Ectodermal cell (in vitro differentiated cells): ENCODE data around the gene TMTC2.

ENCODE experiments used
- H3K27ac ChIP-seq: 2 replicates; pipeline ENCODE4 v1.7.0; 2013; ENCODE audit warnings: mild to moderate bottlenecking, low read depth, low read length; ENCODE audit not compliant: insufficient read depth, poor library complexity, severe bottlenecking
- H3K27me3 ChIP-seq: 2 replicates; pipeline ENCODE4 v1.7.0; 2013; ENCODE audit warnings: mild to moderate bottlenecking, low read length; ENCODE audit not compliant: insufficient read depth, control insufficient read depth, poor library complexity, severe bottlenecking
- H3K36me3 ChIP-seq: one replicate; pipeline ENCODE4 v1.7.0; 2013; ENCODE audit warnings: low read length; ENCODE audit not compliant: control insufficient read depth, insufficient read depth
- H3K4me1 ChIP-seq: one replicate; pipeline ENCODE4 v1.7.0; 2013; ENCODE audit warnings: low read length; ENCODE audit not compliant: control insufficient read depth, insufficient read depth
- H3K4me3 ChIP-seq: 2 replicates; pipeline ENCODE4 v1.7.0; 2013; ENCODE audit warnings: low read depth, low read length, control low read depth; ENCODE audit not compliant: insufficient read depth
- H3K9me3 ChIP-seq: 2 replicates; pipeline ENCODE4 v1.7.0; 2013; ENCODE audit warnings: mild to moderate bottlenecking, low read length, moderate library complexity; ENCODE audit not compliant: control insufficient read depth
- WGBS, 2 experiments: methylation state at CpG; one replicate each; pipeline ENCODE4 v1.1.7; 2013; ENCODE audit warnings: missing lambda C conversion rate in 2 of 2; 5-methylcytosine and 5-hydroxymethylcytosine counted together

TMTC2 gene

DNA sequence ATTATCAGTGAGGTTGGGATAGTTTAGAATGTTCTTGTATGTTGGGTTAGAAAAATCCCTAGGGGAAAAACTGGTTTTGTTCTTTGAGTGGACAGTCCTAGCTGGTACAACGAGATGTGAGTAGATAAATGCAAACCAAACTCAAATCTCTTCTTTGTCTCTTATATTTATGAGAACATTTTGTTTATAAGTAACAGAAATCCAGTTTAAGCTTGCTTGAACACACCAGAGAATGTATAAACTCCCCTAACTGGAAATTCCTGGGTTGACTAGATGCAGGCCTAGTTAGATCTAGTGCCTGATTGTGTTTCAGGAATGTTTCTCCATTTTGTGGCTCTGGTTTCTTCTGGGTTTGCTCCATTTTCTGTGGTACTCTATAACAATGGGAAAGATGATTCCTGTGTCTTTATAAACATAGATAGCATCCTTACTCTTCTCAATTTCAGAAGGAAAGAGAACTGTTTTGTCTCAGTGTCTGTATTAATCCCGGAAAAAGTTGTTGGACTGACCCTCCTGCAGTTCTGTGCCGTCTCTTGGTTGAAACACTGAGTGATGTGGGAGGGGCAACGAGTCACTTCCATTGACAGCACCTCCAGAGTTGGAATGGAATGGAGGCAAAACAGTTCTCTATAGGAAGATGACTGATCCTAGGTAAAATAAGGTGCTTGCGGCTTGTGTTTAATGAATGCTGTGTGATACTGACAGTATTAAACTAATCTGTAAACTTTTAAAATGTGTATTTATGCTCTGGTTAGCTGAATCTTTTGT is 244.8 kb downstream of the TMTC2 start:
- peak overlapping the region; percentile 18 for H3K27ac ChIP-seq
- no peaks in the 10 kb centered on the region for H3K9me3 ChIP-seq
- no peaks in the 10 kb centered on the region for H3K36me3 ChIP-seq
- WGBS, 2 experiments = 76 to 83% methylated on average over 4 of the region's 5 CpGs
- no peaks in the 10 kb centered on the region for H3K27me3 ChIP-seq
- H3K4me3 ChIP-seq = no peak overlapping the region
- H3K4me1 ChIP-seq = no peaks in the 10 kb centered on the region

GRCh38 chr12:82937151-82937550 is 250.4 kb downstream of the TMTC2 start:
- H3K27ac ChIP-seq = no peak overlapping the region
- no peaks in the 10 kb centered on the region for H3K27me3 ChIP-seq
- no peaks in the 10 kb centered on the region for H3K36me3 ChIP-seq
- no peaks in the 10 kb centered on the region for H3K4me1 ChIP-seq
- WGBS, 2 experiments = 46 to 47% methylated on average over 2 of the region's 2 CpGs
- no peaks in the 10 kb centered on the region for H3K9me3 ChIP-seq
- H3K4me3 ChIP-seq = no peak overlapping the region

DNA sequence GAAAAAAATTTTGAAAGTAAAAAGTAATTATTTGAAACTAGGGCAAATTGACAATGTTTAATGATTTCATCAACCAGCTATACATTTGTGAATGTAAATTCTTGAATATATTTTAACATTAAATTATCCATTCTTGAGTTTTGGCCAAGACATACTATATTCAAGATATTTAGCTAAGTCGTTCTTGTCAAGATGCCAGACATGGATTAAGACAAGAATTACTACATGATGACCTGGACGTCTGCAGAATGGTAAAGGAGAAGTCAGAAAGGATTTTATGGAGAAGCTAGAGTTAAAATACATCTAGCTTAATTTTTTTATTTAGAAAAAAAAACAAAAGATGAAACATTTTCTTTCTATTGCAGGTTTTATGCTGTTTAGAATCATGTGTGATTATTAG is 255.8 kb downstream of the TMTC2 start:
- Histone ChIP-seq H3K4me3 (no peak overlapping the region), H3K27ac (no peak overlapping the region), H3K4me1 (no peaks in the 10 kb centered on the region), H3K36me3 (no peaks in the 10 kb centered on the region), H3K27me3 (no peaks in the 10 kb centered on the region), H3K9me3 (no peaks in the 10 kb centered on the region)
- WGBS, 2 experiments = 82% methylated on average over 2 of the region's 2 CpGs; no CpG with 5 or more reads in 1 of the 2 experiments

- Histone ChIP-seq H3K4me3 (no peak overlapping the region), H3K27me3 (no peaks in the 10 kb centered on the region), H3K36me3 (no peaks in the 10 kb centered on the region), H3K27ac (no peak overlapping the region), H3K9me3 (no peaks in the 10 kb centered on the region), H3K4me1 (no peaks in the 10 kb centered on the region)
- WGBS, 2 experiments = 73 to 83% methylated on average over 1 to 2 of the region's 2 CpGs
These were observed 256.3 kb downstream of the TMTC2 start for GRCh38 chr12:82942991-82943401.

- H3K36me3 ChIP-seq = no peaks in the 10 kb centered on the region
- H3K4me3 ChIP-seq = no peak overlapping the region
- no peaks in the 10 kb centered on the region for H3K4me1 ChIP-seq
- no peaks in the 10 kb centered on the region for H3K9me3 ChIP-seq
- no peaks in the 10 kb centered on the region for H3K27me3 ChIP-seq
- WGBS, 2 experiments = 94 to 95% methylated on average over 1 of the region's 2 CpGs
- no peak overlapping the region for H3K27ac ChIP-seq
These were observed 261.8 kb downstream of the TMTC2 start for GRCh38 chr12:82948491-82948890.

- Histone ChIP-seq H3K9me3 (no peaks in the 10 kb centered on the region), H3K4me3 (no peak overlapping the region), H3K27ac (no peak overlapping the region), H3K36me3 (no peaks in the 10 kb centered on the region), H3K27me3 (no peaks in the 10 kb centered on the region), H3K4me1 (no peaks in the 10 kb centered on the region)
- WGBS, 2 experiments = 90% methylated on average over 1 of the region's 2 CpGs; no CpG with 5 or more reads in 1 of the 2 experiments
These were observed 263.6 kb downstream of the TMTC2 start for GRCh38 chr12:82950356-82950755.

- WGBS, 2 experiments = 90 to 94% methylated on average over 3 of the region's 3 CpGs
- H3K4me3 ChIP-seq = no peak overlapping the region
- H3K27me3 ChIP-seq = no peaks in the 10 kb centered on the region
- H3K36me3 ChIP-seq = no peaks in the 10 kb centered on the region
- no peaks in the 10 kb centered on the region for H3K9me3 ChIP-seq
- H3K27ac ChIP-seq = no peak overlapping the region
- no peaks in the 10 kb centered on the region for H3K4me1 ChIP-seq
These were observed 266.2 kb downstream of the TMTC2 start for GRCh38 chr12:82952946-82953345.

DNA sequence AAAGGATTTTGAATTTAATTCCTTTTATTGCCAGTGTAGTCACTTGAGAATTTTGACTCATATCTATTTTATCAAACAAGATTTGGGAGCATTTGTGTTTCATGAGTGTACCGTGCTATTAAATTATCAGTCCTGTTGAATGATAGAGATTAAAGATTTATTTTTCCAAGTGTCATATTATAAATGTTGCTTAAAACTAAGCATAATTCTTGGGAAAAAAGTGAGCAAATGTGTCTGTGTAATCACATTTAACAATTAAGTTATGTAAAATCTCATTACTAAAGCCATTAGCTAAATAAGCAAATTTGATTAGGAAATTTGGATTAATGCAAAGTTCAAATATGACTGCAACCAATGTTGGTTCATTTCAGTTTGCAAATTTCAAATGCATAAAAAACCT is 266.7 kb downstream of the TMTC2 start:
- H3K36me3 ChIP-seq = no peaks in the 10 kb centered on the region
- H3K27ac ChIP-seq = no peak overlapping the region
- H3K27me3 ChIP-seq = no peaks in the 10 kb centered on the region
- H3K4me1 ChIP-seq = no peaks in the 10 kb centered on the region
- H3K4me3 ChIP-seq = no peak overlapping the region
- WGBS, 2 experiments = no CpG with 5 or more reads among the region's 1 CpG
- no peaks in the 10 kb centered on the region for H3K9me3 ChIP-seq

- H3K36me3 ChIP-seq = no peaks in the 10 kb centered on the region
- 90 to 92% methylated on average over 3 of the region's 3 CpGs for WGBS, 2 experiments
- no peaks in the 10 kb centered on the region for H3K9me3 ChIP-seq
- no peak overlapping the region for H3K27ac ChIP-seq
- H3K4me3 ChIP-seq = no peak overlapping the region
- H3K4me1 ChIP-seq = no peaks in the 10 kb centered on the region
- H3K27me3 ChIP-seq = no peaks in the 10 kb centered on the region
These were observed 267.4 kb downstream of the TMTC2 start for GRCh38 chr12:82954064-82954463.

DNA sequence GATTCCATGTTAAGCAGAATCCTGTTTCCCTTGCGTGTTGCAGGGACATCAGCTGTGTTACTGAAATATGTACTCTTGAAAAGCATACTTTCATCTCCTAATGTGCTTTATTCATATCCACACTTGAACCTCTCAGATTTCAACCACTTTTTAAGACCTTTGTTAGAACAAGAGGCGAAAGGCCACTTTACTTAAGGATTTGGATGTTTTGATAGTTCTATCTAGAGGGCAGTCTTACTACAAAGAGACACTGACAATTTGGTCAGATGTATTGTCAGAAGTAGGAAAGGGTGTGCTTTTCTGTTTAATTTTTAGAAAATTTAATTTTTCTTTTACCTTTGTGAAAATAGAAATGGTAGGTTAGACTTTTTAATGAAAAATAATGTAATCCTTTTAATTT is 267.9 kb downstream of the TMTC2 start:
- Histone ChIP-seq H3K36me3 (no peaks in the 10 kb centered on the region), H3K4me1 (no peaks in the 10 kb centered on the region), H3K27me3 (no peaks in the 10 kb centered on the region), H3K27ac (no peak overlapping the region), H3K4me3 (no peak overlapping the region), H3K9me3 (no peaks in the 10 kb centered on the region)
- WGBS, 2 experiments = 94 to 95% methylated on average over 2 of the region's 2 CpGs
